HL-60/S4 (cell line): ENCODE measurements around the gene ZBTB8OS.
"Not testable (repeated sequence)": the region's sequence is repeated elsewhere in the genome, so short reads cannot be mapped to it uniquely, and the experiment has no call there.

Source experiments
- in situ Hi-C: fragments of 300-500 bp; cut with MboI; formaldehyde crosslinking; loops from 2 replicates; pipeline ENCODE4 v1.14.3; 2022; ENCODE audit warnings: low sequenced_read_pairs

The ZBTB8OS gene

DNA sequence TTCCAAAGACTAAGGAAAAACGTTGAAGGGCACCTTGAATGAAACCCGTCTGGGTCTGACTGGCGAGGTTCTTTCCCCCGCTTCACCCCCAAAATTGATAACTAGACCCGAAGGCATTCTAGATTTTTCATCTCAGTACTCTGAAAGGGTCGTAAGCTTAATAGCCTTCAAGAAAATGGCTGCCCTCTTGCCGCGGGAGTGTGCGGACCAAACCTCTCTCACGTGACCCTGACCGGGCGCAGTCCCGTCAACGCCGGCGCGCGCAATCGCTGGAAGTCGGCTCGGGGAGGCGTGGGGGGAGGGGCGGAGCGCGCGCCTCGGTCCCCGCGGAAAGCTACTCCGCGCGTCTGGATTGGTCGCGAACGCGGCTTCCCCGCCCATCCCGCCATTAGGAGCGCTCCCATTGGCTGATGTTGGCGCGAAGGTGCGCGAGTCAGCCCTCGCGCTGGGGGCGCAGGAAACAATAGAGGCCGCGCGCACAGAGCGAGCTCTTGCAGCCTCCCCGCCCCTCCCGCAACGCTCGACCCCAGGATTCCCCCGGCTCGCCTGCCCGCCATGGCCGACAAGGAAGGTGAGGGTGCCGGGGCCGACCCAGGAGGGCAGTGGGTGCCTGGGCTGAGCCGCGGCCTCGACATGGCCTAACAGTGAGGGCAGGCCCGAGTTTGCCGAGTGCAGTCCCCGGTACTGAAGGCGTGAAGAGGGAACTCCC, 556 bp upstream of the ZBTB8OS start, which contains the start of gene RBBP4:
Gene RBBP4, plus strand, starts transcription at position 457 of the 709 bp plus-strand sequence. Its CDS starts 99 bp downstream, at position 556.
- in situ Hi-C loops = no loop called here

DNA sequence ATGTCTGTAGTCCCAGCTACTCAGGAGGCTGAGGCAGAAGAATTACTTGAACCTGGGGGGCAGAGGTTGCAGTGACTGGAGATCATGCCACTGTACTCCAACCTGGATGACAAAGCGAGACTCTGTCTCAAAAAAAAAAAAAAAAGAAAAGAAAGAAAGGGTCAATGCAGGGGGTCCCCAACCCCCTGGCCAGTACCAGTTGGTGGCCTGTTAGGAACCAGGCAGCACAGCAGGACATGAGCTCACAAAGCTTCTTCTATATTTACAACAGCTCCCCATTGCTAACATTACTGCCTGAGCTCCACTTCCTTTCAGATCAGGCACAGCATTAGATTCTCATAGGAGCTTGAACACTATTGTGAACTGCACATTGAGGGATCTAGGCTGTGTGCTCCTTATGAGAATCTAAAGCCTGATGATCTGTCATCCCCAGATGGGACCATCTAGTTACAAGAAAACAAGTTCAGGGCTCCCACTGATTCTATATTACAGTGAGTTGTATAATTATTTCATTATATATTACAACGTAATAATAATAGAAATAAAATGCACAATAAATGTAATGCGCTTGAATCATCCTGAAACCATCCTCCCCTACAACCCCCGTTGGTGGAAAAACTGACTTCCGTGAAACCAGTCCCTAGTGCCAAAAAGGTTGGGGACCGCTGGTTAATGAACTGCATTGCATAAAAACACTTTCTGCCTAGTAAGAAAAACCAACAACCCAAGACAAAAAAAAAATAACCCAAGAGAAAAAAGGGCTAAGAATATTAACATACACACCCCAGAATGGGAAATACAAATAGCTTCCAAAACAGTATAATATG, 2.8 kb downstream of the ZBTB8OS start:
- in situ Hi-C loops = no loop called here

DNA sequence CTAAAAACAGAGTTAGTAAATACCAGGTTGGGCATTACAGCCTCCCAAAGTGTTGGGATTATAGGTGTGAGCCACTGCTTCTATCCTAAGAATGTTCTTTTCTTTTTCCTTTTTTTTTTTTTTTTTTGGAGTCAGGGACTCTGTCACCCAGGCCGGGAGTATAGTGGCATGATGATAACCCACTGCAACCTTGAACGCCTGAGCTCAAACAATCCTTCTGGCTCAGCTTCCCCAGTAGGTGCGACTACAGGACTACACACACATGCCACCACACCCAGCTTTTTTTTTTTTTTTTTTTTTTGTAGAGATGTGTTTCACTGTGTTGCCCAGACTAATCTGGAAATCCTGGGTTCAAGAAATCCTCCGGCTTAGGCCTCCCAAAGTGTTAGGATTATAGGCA, 5.9 kb downstream of the ZBTB8OS start:
- in situ Hi-C loops = no loop called here

DNA sequence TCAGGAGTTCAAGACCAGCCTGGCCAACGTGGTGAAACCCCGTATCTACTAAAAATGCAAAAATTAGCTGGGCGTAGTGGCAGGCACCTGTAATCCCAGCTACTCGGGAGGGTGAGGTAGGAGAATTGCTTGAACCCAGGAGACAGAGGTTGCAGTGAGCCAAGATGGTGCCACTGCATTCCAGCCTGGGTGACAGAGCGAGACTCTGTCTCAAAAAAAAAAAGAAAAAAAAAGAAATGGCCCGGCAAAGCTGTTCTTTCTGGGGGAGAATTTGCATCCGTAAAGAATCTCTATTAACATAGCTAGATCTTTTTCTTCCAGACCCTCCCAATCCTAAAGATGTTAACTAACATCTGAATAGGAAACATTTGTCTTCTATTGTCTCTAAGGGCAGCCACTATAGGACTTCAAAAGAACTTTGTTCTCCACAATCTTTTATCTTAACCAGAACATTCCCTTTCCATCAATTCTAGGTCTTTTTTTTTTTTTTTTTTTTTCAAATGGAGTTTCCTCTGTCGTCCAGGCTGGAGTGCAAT, 8.0 kb downstream of the ZBTB8OS start:
- in situ Hi-C loops = not testable (repeated sequence)

DNA sequence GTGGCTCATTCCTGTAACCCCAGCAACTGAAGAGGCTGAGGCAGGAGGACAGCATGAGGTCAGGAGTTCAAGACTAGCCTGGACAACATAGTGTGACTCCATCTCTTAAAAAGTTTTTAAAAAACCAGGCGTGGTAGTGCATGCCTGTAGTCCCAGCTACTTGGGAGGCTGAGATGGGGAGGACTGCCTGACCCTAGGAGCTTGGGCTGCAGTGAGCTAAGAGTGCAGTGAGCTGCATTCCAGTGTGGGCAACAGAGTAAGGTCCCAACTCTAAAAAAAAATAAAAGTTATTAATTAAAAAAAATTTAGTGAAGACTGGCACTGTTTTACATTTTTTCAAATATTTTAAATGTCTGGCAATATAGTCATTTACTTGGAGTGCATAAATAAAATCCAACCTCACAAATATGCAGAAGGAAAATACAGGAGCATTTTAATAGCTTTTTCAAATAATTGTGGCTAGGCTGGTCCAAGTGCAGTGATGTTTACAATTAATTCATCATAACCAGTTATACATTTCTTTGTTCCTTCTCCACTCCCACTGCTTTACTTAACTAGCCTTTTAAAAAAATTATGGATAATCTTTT, 10.8 kb downstream of the ZBTB8OS start:
- in situ Hi-C loops = no loop called here

DNA sequence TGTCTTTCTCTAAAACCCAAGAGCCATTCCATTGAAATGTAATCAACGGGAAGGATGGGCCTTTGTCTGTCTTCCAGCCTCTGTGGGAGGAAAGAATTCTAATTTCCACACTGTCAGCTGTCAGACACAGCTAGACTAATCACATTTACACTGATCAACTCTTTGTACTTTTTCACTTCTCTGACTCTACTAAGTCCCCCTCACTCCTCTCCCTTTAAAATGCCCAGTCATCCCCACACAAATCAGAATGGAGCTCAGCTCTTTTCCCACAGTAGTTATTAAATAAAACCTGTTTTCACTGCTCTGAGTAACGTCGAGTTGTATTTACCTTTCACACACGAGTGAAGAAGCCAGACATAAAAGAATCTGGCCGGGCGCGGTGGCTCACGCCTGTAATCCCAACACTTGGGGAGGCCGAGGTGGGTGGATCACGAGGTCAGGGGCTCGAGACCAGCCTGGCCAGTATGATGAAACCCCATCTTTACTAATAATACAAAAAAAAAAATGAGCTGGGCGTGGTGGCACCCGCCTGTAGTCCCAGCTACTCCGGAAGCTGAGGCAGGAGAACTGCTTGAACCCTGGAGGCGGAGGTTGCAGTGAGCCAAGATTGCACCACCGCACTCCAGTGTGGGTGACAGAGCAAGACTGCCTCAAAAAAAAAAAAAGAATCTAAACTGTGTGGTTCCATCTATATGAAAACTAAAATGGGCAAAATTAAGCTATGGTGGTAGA, 13.3 kb downstream of the ZBTB8OS start:
- in situ Hi-C loops = no loop called here

DNA sequence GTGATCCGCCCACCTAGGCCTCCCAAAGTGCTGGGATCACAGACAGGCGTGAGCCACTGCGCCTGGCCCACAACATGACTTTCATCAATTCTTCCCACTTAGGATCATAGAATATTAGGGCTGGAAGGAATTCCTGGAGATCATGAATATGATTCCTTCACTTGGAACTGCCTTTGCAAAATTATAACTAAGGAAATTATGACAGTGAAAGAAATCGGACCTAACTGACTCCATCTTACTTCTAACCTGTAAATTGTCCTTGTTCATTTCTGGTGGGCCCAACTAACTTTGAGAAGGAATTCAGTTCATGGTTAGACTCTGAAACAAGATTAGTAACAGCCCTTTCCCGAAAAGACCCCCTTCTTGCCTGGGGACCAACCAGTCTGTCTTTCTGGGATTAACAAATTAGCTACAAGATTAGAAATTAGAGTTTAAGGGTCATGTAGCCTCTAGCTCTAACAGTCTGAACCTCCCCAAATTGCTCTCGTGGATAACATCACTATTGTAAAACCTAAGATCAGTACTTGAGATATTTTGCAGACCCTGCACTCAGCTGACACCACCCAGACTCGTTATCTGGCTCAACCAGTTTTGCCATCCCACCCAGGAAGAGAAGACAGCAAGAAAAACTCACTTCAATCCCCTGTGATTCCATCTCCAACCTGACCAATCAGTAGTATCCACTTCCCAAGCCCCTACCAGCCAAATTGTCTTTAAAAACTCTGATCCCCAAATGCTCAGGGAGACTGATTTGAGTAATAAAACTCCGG, 14.7 kb downstream of the ZBTB8OS start:
- in situ Hi-C loops = no loop called here

DNA sequence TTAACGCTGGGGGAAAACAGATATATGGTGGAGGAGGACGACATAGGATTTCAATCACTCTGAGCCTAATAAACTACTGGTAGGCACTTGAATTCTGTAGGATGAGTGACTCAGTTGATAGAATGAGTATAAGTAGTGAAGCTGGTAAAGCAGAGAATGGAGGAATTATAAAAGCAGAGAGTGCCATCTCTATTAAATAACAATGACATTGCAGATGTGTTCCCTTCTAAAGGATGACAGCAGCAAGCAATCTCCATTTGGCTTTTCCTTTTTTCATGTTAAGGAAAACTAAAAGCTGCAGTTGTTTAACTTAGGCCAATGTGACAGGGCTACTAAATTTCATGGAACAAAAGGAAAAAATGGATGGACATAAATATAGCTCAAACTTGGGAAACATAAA, 17.5 kb downstream of the ZBTB8OS start:
- in situ Hi-C loops = no loop called here

DNA sequence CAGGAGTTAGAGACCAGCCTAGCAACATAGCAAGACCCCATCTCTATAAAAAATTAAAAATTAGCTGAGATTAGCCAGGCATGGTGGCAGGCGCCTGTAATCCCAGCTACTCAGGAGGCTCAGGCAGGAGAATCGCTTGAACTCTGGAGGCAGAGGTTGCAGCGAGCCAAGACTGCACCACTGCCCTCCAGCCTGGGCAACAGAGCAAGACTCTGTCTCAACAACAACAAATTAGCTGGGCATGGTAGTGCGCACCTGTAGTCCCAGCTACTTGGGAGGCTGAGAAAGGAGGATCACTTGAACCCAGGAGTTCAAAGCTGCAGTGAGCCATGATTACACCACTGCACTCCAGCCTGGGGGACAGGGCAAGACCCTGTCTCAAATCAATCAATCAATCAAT, 20.2 kb downstream of the ZBTB8OS start:
- in situ Hi-C loops = not testable (repeated sequence)

DNA sequence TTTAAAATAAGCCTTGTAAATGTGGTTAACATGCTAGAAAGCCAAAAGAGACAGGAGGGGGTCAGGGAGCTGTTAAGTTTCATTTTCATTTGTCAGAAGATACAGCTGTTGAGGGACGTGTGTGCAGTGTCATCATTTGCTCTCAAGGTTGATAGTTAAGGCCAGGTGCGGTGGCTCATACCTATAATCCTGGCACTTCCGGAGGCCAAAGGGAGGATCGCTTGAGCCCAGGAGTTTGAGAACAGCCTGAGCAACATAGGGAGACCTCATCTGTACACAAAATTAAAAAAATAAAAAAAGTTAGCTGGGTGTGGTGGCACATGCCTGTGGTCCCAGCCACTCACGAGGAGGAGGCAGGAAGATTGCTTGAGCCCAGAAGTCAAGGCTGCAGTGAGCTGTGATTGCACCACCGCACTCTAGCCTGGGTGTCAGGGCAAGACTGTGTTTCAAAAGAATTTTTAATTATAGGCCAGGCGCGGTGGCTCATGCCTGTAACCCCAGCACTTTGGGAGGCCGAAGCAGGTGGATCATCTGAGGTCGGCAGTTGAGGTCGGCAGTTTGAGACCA, 22.7 kb downstream of the ZBTB8OS start:
- in situ Hi-C loops = no loop called here

DNA sequence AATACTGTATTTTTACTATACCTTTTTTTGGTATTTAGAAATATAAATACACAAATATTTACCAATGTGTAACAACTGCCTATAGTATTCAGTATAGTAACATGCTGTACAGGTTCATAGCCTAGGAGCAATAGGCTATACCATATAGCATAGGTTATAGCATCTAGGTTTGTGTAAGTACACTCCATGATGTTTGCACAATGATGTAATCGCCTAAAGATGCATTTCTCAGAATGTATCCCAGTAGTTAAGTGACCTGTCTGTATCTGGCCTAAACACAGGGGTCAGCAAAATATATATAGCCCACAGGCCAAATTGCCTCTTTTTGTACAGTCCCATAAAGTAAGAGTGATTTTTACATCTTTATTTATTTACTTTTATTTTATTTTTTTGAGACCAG, 24.2 kb downstream of the ZBTB8OS start:
- in situ Hi-C loops = no loop called here

DNA sequence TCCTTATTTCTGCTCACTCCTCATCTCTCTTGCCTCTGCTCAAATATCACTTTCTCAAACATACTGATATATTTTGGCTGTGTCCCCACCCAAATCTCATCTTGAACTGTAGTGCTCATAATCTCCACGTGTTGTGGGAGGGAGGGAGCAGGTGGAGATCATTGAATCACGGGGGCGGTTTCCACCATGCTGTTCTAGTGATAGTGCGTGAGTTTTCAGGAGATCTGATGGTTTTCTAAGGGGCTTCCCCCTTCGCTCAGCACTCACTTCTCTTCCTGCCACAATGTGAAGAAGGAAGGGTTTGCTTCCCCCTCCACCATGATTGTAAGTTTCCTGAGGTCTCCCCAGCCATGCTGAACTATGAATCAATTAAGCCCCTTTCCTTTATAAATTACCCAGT, 26.6 kb downstream of the ZBTB8OS start:
- in situ Hi-C loops = no loop called here

DNA sequence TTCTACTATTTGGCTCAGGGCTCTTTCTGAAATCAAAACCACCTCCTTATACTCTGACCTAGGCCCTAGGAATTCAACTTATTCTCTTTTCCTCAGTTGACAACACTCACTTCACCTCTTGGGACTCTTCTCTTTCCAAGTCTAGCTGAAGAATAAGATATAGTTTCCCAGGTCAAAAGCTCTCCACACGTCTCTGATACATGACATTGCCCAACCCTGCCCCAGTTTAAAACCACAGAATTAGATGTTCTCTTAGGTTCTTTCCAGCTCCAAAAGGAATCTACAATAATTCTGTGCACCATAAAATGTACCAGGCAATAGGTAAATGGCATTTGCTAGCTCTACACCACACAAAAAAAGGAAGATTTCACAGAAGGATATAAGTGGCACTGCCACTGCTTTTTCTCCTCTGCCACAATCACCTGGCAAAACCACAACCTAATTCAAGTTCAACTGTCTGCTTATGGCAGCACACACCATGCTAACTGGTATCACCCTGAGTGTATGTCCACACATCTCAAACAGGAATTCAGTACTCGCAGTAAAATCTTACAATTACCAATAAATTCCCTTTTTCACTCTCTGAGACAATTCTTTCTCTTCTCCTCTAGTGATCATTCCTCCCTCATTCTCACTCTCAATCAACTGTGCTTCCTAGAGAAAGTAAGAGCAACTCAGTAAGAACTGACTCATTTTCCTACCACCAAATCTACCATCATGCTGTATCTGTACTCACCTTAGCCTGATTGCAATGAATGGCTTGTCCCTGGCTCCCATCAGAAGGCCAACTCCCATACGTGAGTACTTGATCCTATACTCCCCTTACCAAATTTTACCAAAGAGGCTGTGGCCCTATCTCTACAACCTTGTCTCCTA, 27.3 kb downstream of the ZBTB8OS start:
- in situ Hi-C loops = no loop called here

DNA sequence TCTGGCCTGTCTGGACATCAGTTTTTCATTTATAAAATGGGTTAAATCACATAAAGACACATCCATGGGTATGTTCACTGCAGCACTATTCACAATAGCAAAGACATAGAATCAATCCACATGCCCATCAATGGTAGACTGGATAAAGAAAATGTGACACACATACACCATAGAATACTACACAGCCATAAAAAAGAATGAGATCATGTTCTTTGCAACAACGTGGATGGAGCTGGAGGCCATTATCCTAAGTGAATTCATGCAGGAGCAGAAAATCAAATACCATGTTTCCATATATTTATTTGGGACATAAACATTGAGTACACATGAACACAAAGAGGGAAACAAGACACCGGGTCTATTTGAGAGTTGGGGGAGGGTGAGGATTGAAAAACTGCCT, 28.1 kb downstream of the ZBTB8OS start:
- in situ Hi-C loops = no loop called here

DNA sequence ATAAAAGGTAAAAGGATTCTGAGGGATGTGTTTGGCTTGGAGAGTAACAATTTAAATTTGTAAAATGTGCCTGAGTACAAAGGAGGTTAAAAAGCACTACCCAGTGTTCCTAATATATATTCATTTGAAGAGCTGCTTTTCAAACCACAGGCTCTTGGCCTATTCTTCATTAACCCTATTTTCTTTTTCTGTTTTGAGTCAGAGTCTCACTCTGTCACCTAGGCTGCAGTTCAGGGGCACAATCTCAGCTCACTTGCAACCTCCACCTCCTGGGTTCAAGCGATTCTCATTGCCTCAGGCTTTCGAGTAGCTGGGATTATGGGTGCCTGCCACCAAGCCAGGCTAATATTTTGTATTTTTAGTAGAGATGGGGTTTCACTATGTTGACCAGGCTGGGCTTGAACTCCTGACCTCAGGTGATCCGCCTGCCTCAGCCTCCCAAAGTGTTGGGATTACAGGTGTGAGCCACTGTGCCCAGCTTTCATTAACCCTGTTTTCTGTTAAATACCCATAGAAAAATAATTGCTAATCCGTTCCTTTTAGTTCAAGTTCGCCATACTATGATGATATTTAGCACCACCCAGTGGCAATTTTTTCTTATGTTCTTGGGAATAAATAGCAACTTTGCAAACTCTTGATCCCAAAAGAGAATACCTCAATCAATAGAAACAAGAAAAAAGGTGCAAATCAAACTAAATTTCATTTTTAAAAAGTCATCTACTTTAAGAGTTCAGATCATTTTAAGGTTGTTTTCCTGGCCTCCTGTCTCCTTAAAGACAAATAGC, 30.5 kb downstream of the ZBTB8OS start:
- in situ Hi-C loops = no loop called here

DNA sequence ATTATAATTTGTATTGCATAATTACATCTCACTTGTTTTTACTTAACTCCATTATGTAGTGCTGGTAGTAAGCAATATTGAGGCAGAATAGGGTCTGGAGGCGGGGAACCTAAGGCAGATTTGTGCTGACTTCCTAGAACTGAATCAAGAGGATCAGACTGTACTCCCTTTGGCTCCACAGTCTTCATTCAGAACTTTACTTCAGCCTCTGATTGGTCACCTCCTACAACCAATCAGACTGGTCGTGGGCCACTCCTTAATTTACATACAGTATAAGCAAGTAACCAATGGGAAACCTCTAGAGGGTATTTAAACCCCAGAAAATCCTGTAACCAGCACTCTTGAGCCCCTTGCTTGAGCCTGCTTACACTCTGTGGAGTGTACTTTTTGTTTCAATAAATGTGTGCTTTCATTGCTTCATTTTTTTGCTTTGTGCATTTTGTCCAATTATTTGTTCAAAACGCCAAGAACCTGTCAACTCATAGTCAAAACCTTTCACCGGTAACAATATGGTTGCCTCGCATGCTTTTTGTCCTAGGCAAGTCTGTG, 31.6 kb downstream of the ZBTB8OS start:
- in situ Hi-C loops = no loop called here

DNA sequence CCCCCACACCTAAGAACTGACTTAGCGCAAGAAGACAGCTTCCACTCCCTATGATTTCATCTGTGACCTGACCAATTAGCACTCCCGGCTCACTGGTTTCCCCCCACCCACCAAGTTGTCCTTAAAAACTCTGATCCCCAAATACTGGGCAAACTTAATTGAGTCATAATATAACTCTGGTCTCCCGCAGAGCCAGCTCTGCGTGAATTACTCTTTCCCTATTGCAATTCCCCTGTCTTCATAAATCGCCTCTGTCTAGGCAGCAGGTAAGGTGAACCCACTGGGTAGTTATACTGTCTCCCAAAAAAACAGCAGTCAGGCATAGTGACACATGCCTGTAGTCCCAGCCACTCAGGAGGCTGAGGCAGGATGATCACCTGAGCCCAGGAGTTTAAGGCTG, 36.9 kb downstream of the ZBTB8OS start:
- in situ Hi-C loops = no loop called here
